Medulla oblongata (tissue), 1 donor: ENCODE results near the gene NTHL1.
A peak's percentile ranks its signal among the peaks of the same experiment; 100 is the strongest.
"Not testable (repeated sequence)": the region's sequence is repeated elsewhere in the genome, so short reads cannot be mapped to it uniquely, and the experiment has no call there.

Experiments used
- DNase-seq: peaks from one replicate; pipeline ENCODE4 v3.0.0-alpha.2; 2015; ENCODE audit errors: extremely low spot score

NTHL1 gene

GRCh38 chr16:2040787-2041522, 6.7 kb downstream of the NTHL1 start:
- DNase-seq = no peak

GRCh38 chr16:2040041-2040786, 7.4 kb downstream of the NTHL1 start:
- DNase-seq = no peak

- DNase-seq = no peak
Measured at GRCh38 chr16:2039274-2040031, 8.2 kb downstream of the NTHL1 start.

- no peak for DNase-seq
Measured at GRCh38 chr16:2038382-2039231, 9.0 kb downstream of the NTHL1 start.

GRCh38 chr16:2037647-2038381, 9.8 kb downstream of the NTHL1 start:
- DNase-seq = no peak

GRCh38 chr16:2037115-2037514, 10.5 kb downstream of the NTHL1 start:
- DNase-seq = no peak

GRCh38 chr16:2036200-2036966, 11.3 kb downstream of the NTHL1 start:
- DNase-seq = no peak

- no peak for DNase-seq
Measured at GRCh38 chr16:2035431-2036199, 12.0 kb downstream of the NTHL1 start.

GRCh38 chr16:2034696-2035430, 12.8 kb downstream of the NTHL1 start:
- DNase-seq = no peak

- DNase-seq = not testable (repeated sequence)
Measured at GRCh38 chr16:2033909-2034695, 13.5 kb downstream of the NTHL1 start.

- peak; percentile 92 for DNase-seq
Measured at GRCh38 chr16:2033057-2033908, 14.4 kb downstream of the NTHL1 start.

- peak; percentile 25 for DNase-seq
Measured at GRCh38 chr16:2032285-2033056, 15.2 kb downstream of the NTHL1 start.

- DNase-seq = no peak
Measured at GRCh38 chr16:2031081-2031577, 16.5 kb downstream of the NTHL1 start.

- DNase-seq = no peak
Measured at GRCh38 chr16:2030036-2030435, 17.6 kb downstream of the NTHL1 start.

- DNase-seq = no peak
Measured at GRCh38 chr16:2029350-2029749, 18.3 kb downstream of the NTHL1 start.
